Bronchial epithelial cell (primary cell): ENCODE data around the gene CTU2. TPM values are rescaled to one million over a fixed set of nuclear protein-coding genes. Genes with fewer than 3 reads are reported as not detected.

Experiments used
- DNase-seq: peaks from one replicate; pipeline ENCODE4 v3.0.0-alpha.2; 2010; ENCODE audit warnings: low read depth
- FAIRE-seq: peaks from 2 replicates; lab custom pipeline; 2011; peaks lifted over from hg19 to GRCh38; lab: Jason Lieb, UNC
- H3K27me3 ChIP-seq: 2 replicates; pipeline ENCODE4 v1.5.1; 2011; ENCODE audit warnings: low read length; ENCODE audit not compliant: control insufficient read depth, insufficient read depth
- H3K36me3 ChIP-seq: 2 replicates; pipeline ENCODE4 v1.5.1; 2011; ENCODE audit warnings: low read length; ENCODE audit not compliant: control insufficient read depth, insufficient read depth
- H3K4me3 ChIP-seq: 2 replicates; pipeline ENCODE4 v1.5.1; 2011; ENCODE audit warnings: mild to moderate bottlenecking, low read depth, low read length, control low read depth
- total RNA-seq: library from RNA; depleted of rRNA; stranded (reverse); fragments of >200 nt; gene quantifications from 2 replicates; pipeline ENCODE4 v1.2.1, GENCODE V29; 2014
- TF ChIP-seq, protein P1 (sequence below): IDR thresholded peaks from 2 replicates; pipeline ENCODE4 v1.5.1; 2011; ENCODE audit warnings: mild to moderate bottlenecking, moderate library complexity, low read length, control low read depth, inconsistent platforms; ENCODE audit not compliant: insufficient read depth, severe bottlenecking

The CTU2 gene
- total RNA-seq, 1 donor from 2014 or later = 31.1 TPM

DNA sequence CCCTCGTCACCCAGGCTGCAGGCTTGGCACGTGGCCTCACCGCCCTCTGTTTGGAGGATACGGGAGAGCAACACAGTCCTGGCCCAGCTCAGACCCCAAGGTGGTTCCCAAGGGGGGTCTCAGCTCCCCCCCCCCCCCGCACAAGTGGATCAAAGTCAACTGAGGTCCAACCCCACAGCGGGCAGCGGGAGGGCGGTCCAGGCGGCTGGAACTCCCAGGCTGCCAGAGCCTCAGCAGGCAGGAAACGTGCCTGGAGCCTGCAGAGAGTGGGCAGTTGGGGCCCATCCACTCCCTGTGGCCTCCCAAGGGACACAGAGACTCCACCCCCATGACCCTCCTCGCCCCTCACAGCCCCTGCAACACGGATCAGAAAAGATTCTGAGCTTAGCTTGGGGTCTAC, 42.1 kb downstream of the CTU2 start:
- Histone ChIP-seq H3K4me3 (no peak overlapping the region), H3K36me3 (peaks cover 12% of the 10 kb centered on the region), H3K27me3 (no peaks in the 10 kb centered on the region)
- TF ChIP-seq, protein P1, sequence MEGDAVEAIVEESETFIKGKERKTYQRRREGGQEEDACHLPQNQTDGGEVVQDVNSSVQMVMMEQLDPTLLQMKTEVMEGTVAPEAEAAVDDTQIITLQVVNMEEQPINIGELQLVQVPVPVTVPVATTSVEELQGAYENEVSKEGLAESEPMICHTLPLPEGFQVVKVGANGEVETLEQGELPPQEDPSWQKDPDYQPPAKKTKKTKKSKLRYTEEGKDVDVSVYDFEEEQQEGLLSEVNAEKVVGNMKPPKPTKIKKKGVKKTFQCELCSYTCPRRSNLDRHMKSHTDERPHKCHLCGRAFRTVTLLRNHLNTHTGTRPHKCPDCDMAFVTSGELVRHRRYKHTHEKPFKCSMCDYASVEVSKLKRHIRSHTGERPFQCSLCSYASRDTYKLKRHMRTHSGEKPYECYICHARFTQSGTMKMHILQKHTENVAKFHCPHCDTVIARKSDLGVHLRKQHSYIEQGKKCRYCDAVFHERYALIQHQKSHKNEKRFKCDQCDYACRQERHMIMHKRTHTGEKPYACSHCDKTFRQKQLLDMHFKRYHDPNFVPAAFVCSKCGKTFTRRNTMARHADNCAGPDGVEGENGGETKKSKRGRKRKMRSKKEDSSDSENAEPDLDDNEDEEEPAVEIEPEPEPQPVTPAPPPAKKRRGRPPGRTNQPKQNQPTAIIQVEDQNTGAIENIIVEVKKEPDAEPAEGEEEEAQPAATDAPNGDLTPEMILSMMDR = no peak
- FAIRE-seq (no peak), DNase-seq (no peak)

DNA sequence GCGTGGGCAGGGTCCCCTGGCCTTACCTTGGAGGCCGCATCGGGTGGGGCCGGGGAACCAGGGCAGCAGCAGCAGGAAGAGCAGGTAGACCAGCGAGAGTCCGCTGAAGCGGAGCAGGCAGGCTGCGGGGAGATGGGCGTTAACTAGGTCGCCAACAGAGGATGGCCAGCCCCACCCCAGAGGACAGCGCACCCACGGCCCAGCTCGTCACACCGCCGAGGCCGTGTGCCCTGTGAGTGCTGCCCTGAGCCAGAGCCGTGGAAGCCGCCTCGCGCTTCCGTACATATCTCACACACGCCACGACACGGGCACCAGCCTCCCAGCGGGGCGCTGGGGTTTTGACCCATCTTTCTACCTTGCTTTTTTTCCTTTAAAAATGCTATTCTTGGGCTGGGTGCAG, 43.1 kb downstream of the CTU2 start:
- TF ChIP-seq, protein P1 = no peak
- H3K36me3 ChIP-seq = peaks cover 12% of the 10 kb centered on the region

DNA sequence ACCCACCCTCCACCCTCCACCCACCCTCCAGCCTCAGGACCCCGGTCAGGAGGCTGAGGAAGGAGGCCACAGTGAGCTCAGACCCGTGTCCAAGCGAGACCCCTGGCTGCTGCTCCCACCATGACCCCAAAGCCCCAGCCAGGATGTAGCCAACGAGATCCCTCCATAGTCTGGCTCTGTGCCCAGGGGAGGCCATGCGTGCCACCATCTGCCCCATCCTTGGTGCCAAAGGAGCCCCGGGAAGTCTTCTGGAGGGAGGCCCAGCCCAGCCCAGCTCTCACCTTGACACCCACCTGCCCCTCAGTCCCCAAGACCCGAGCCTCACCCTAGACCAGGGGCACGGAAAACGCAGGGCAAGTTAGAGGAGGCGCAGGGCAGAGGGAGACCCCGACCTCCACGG, 44.6 kb downstream of the CTU2 start:
- FAIRE-seq (no peak), DNase-seq (no peak)
- peaks cover 12% of the 10 kb centered on the region for H3K36me3 ChIP-seq
- TF ChIP-seq, protein P1 = no peak
- no peak overlapping the region for H3K4me3 ChIP-seq
- no peaks in the 10 kb centered on the region for H3K27me3 ChIP-seq

More for the DNA sequence above, 43.1 kb downstream of the CTU2 start:
- FAIRE-seq = no peak
- H3K27me3 ChIP-seq = no peaks in the 10 kb centered on the region
- DNase-seq = no peak
- H3K4me3 ChIP-seq = no peak overlapping the region

DNA sequence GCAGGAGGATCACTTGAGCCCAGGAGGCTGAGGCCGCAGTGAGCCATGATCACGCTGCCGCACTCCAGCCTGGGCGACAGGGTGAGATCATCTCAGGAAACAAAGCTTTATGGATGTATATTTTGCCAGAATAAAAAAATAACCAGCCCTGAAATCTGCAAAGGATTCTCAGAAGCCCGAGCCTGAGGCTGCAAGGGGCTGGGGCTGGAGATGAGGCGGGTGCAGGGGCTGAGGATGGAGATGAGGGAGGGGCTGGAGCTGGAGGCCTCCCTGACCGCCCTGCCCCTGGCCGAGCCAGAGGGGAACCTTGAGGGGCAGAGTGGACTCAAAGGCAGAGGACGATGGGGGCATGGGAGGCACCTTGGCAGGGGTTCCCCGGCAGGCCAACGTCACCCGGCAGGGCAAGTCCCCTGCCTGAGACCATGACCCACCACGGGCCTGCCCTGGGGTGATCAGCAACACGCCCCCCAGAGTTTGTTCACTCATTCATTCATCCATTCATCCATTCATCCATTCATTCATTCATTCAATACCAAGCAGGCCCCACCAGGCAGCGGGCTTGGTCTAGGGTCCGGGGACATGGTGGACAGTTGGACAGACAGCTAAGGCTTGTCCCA, 46.2 kb downstream of the CTU2 start:
- peaks cover 11% of the 10 kb centered on the region for H3K36me3 ChIP-seq
- DNase-seq = no peak
- TF ChIP-seq, protein P1 = no peak
- no peak for FAIRE-seq
- H3K4me3 ChIP-seq = no peak overlapping the region
- H3K27me3 ChIP-seq = no peaks in the 10 kb centered on the region

DNA sequence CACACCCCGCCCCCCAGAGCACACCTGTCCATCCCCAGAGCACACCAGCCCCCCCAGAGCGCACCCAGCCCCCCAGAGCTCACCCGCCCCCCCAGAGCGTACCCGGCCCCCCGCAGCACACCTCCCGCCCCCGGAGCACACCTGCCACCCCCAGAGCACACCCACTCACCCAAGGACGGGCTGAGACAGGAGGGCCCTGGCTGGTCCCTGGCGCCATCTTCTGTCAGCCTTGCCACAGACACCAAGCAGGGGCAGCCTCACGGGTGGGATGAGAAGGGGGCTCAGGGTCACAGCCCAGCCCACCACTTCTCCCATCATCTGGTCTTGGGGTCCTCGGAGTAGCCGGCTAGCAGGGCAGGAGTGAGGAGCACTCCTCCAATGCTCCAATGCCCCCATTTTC, 46.9 kb downstream of the CTU2 start:
- Histone ChIP-seq H3K27me3 (no peaks in the 10 kb centered on the region), H3K4me3 (no peak overlapping the region), H3K36me3 (peaks cover 12% of the 10 kb centered on the region)
- FAIRE-seq (no peak), DNase-seq (no peak)
- TF ChIP-seq, protein P1 = no peak

DNA sequence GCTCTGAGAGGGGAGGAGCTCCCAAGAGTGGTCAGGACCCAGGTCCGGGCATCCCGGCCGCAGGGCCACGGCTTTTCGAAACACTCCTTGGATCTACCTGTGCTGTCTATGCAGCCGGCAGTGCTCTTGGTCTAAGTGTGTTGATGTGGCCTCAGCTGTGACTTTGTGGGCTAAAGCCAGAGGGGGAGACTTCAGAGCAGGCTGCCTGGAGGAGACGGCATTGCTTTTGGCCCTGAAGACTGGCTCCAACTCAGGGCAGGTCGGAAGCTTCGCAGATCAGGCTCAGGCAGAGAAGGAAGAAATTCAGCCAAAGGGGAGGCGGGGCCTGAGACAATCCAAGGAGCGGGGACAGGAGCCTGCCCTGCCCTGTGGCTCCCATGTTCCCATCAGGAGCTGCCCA, 47.3 kb downstream of the CTU2 start:
- no peak for DNase-seq
- no peak for FAIRE-seq
- TF ChIP-seq, protein P1 = no peak
- H3K27me3 ChIP-seq = no peaks in the 10 kb centered on the region
- H3K4me3 ChIP-seq = no peak overlapping the region
- peaks cover 14% of the 10 kb centered on the region for H3K36me3 ChIP-seq
